ENCODE measurements around the gene CBX6.

- TF ChIP-seq CTCF (conservative IDR thresholded peaks at IDR 0.05) (no peak), EZH2 (IDR thresholded peaks at IDR 0.05; ENCODE audit: low read depth) (no peak)
Measured at GRCh38 chr22:38846412-38846811, 25.6 kb downstream of the CBX6 start.
